BE2C (cell line): ENCODE measurements around the gene H2BK1.
A peak's percentile ranks its signal among the peaks of the same experiment; 100 is the strongest.

Experiments used
- DNase-seq: peaks from one replicate; pipeline ENCODE4 v3.0.0-alpha.2; 2020
- H3K27me3 ChIP-seq: fragments of 250-450 bp; sonication (Bioruptor Pico); 2 replicates; pipeline ENCODE4 v1.5.1; 2020; ENCODE audit warnings: mild to moderate bottlenecking
- H3K36me3 ChIP-seq: fragments of 250-450 bp; sonication (Bioruptor Pico); 2 replicates; pipeline ENCODE4 v1.5.1; 2020; ENCODE audit warnings: mild to moderate bottlenecking
- H3K4me1 ChIP-seq: fragments of 250-450 bp; sonication (Bioruptor Pico); 2 replicates; pipeline ENCODE4 v1.5.1; 2020
- H3K4me3 ChIP-seq: 2 replicates; pipeline ENCODE4 v1.5.1; 2011; ENCODE audit warnings: low read depth, low read length
- H3K9me3 ChIP-seq: fragments of 250-450 bp; sonication (Bioruptor Pico); 2 replicates; pipeline ENCODE4 v1.5.1; 2020
- CTCF ChIP-seq: IDR thresholded peaks from 2 replicates; pipeline ENCODE4 v1.5.1; 2012; ENCODE audit warnings: mild to moderate bottlenecking, low read depth, low read length

The H2BK1 gene

GRCh38 chr7:151235091-151235787 lies 25.0 kb upstream of the H2BK1 start:
- Histone ChIP-seq H3K9me3 (no peaks in the 10 kb centered on the region), H3K4me1 (peaks cover 6% of the 10 kb centered on the region), H3K27me3 (no peaks in the 10 kb centered on the region), H3K36me3 (peaks cover 50% of the 10 kb centered on the region), H3K4me3 (no peak overlapping the region)
- DNase-seq, result no peak
- no peak for TF ChIP-seq CTCF

DNA sequence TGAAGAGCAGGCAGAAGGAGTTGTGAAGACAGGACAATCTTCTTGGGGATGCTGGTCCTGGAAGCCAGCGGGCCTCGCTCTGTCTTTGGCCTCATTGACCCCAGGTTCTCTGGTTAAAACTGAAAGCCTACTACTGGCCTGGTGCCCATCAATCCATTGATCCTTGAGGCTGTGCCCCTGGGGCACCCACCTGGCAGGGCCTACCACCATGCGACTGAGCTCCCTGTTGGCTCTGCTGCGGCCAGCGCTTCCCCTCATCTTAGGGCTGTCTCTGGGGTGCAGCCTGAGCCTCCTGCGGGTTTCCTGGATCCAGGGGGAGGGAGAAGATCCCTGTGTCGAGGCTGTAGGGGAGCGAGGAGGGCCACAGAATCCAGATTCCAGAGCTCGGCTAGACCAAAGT lies 23.5 kb upstream of the H2BK1 start:
- Histone ChIP-seq H3K27me3 (no peaks in the 10 kb centered on the region), H3K9me3 (no peaks in the 10 kb centered on the region), H3K4me1 (peaks cover 6% of the 10 kb centered on the region), H3K4me3 (peak overlapping the region; percentile 98), H3K36me3 (peaks cover 50% of the 10 kb centered on the region)
- DNase-seq, result no peak
- TF ChIP-seq CTCF, result no peak

DNA sequence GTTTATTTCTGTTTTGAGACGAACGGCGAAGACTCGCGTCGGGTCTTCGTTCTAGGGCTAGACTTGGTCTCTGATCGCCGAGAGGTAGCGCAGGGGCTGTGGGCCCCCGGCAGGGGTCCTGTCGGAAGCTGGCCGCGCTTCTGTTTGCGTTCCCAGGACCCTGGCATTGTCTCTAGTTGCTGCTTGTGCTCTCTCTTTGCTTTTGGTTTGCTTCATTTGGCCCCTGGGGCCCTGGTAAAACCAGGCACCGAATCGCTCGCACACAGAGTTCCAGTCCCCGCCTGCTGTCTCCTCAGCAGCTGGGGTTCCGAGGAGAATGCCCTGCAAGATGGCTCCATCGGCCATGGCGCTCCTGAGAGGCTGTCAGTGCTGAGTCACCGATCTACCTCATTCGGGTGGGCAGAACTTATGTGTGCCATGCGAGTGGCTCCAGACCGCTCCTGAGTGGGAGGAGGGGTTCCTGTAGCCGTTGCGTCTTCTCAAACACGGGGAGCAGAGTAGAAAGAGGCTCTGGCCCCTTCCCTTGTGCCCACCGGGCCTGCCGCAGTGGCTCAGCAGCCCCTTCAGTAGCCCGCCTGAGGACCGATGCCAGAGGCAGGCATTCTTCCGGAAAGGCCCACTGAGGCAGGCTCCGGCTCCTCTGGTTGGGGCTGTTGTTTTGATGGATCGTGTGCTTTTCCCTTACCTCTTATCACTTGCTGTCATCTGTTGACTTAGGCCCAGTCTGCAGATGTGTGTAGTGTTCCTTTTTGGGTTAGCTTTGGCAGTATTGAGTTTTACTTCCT lies 22.8 kb upstream of the H2BK1 start:
- Histone ChIP-seq H3K4me3 (peak overlapping the region; percentile 98), H3K27me3 (no peaks in the 10 kb centered on the region), H3K4me1 (peaks cover 6% of the 10 kb centered on the region), H3K36me3 (peaks cover 46% of the 10 kb centered on the region), H3K9me3 (no peaks in the 10 kb centered on the region)
- DNase-seq, result peak; percentile 65
- TF ChIP-seq CTCF, result no peak

DNA sequence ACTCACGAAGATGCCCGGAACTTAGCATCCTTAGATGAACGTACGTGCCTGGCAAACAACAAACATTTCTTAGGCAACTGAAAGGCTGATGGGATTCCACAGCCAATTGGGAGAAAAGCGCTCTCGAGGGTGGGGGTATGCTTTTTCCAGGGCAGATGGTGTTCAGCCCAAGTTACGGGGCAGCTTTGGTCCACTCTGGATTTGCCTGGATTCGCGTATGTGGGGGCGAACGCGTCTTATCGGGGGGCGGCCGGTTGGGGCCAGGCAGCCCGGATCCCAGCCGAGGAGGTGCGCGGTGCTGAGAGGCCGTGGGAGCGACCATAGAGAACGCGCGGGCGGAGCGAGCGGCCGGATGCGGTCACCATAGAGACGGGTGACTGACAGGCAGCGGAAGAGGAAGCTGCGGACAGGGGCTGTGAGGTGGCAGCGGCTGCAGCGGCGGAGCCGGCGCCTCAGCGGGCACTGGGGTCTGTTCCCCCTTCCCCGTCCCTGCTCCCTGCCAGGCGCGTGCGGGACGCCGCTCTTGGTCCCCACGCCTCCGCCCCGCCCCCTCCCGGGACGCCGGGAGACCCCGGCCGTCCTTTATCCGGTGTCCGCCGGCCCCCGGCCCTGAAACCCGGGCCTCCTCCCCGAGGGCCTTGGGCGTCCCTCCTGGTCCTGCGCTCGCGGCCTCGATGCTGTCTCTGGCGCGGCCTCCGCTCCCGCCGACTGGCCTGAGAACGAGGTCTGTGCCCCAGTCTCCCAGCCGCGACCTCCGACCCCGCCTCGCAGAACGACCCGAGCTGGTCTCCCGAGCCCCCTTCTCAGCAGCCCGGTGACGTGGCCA lies 22.0 kb upstream of the H2BK1 start, which contains the start of gene CHPF2:
Gene CHPF2, plus strand, starts transcription at position 393 of the 826 bp plus-strand sequence. CDS start 1,529 bp downstream, outside the sequence.
- DNase-seq, result peak; percentile 94
- peak within 1 kb of the TSS; percentile 98 for H3K4me3 ChIP-seq
- H3K27me3 ChIP-seq, result no peaks in the 10 kb centered on the region
- no peak for TF ChIP-seq CTCF
- peaks cover 6% of the 10 kb centered on the region for H3K4me1 ChIP-seq
- peaks cover 39% of the 10 kb centered on the region for H3K36me3 ChIP-seq
- H3K9me3 ChIP-seq, result no peaks in the 10 kb centered on the region

- Histone ChIP-seq H3K4me1 (peaks cover 6% of the 10 kb centered on the region), H3K4me3 (no peak overlapping the region), H3K9me3 (no peaks in the 10 kb centered on the region), H3K27me3 (no peaks in the 10 kb centered on the region), H3K36me3 (peaks cover 27% of the 10 kb centered on the region)
- no peak for DNase-seq
- TF ChIP-seq CTCF, result no peak
Measured at GRCh38 chr7:151231080-151231479, 20.8 kb upstream of the H2BK1 start.
